Right renal cortex interstitium (tissue), 3 donors: Measurements from ENCODE around the gene INPP4A. TPM values are rescaled to one million over a fixed set of nuclear protein-coding genes. Genes with fewer than 3 reads are reported as not detected.
"Not testable (repeated sequence)": the region's sequence is repeated elsewhere in the genome, so short reads cannot be mapped to it uniquely, and the experiment has no call there.

Experiments
- DNase-seq, 3 donors: peaks; one replicate each; pipeline ENCODE4 v3.0.0-alpha.2; 2013; ENCODE audit warnings: low read depth in 3 of 3, low spot score in 2 of 3
- polyA plus RNA-seq, 3 donors: library from polyadenylated mRNA; unstranded; fragments of 120-200 nt; gene quantifications; one replicate each; pipeline ENCODE4 v1.2.1, GENCODE V29; 2013; ENCODE audit not compliant: insufficient read length in 3 of 3

The INPP4A gene
- polyA plus RNA-seq, 3 donors = 18.1 to 19.8 (median 18.4) TPM

GRCh38 chr2:98572211-98572610 lies 127.6 kb downstream of the INPP4A start:
- DNase-seq = no peak

- no peak for DNase-seq
Observed at GRCh38 chr2:98572676-98573075, 128.0 kb downstream of the INPP4A start.

- no peak for DNase-seq
Observed at GRCh38 chr2:98573426-98573825, 128.8 kb downstream of the INPP4A start.

- DNase-seq = no peak
Observed at GRCh38 chr2:98576666-98577312, 132.1 kb downstream of the INPP4A start.

GRCh38 chr2:98577313-98577712 lies 132.7 kb downstream of the INPP4A start:
- DNase-seq = no peak

GRCh38 chr2:98578231-98578630 lies 133.6 kb downstream of the INPP4A start:
- no peak for DNase-seq

GRCh38 chr2:98579926-98580325 lies 135.3 kb downstream of the INPP4A start:
- no peak for DNase-seq

- no peak for DNase-seq
Observed at GRCh38 chr2:98580656-98581284, 136.1 kb downstream of the INPP4A start.

- DNase-seq = no peak
Observed at GRCh38 chr2:98582523-98582922, 137.9 kb downstream of the INPP4A start.

GRCh38 chr2:98583276-98583675 lies 138.6 kb downstream of the INPP4A start:
- no peak for DNase-seq

GRCh38 chr2:98583816-98584618 lies 139.4 kb downstream of the INPP4A start:
- no peak for DNase-seq

GRCh38 chr2:98585386-98585785 lies 140.7 kb downstream of the INPP4A start:
- DNase-seq = no peak

GRCh38 chr2:98586551-98587140 lies 142.0 kb downstream of the INPP4A start:
- DNase-seq = no peak

- DNase-seq = no peak
Observed at GRCh38 chr2:98588880-98589431, 144.3 kb downstream of the INPP4A start.

- DNase-seq = no peak
Observed at GRCh38 chr2:98589489-98589888, 144.8 kb downstream of the INPP4A start.

GRCh38 chr2:98592565-98592964 lies 147.9 kb downstream of the INPP4A start:
- DNase-seq = no peak

GRCh38 chr2:98594665-98595064 lies 150.0 kb downstream of the INPP4A start:
- not testable (repeated sequence) for DNase-seq

GRCh38 chr2:98598781-98599428 lies 154.2 kb downstream of the INPP4A start:
- no peak for DNase-seq

- DNase-seq = no peak
Observed at GRCh38 chr2:98601532-98602132, 157.0 kb downstream of the INPP4A start.

GRCh38 chr2:98604547-98604946 lies 159.9 kb downstream of the INPP4A start:
- DNase-seq = no peak
